Neural progenitor cell (in vitro differentiated cells): ENCODE measurements around the gene SLC22A23.

Experiments
- CTCF ChIP-seq: fragments of 200-600 bp; sonication (generic); IDR thresholded peaks from 2 replicates; pipeline ENCODE4 v1.5.1; 2017; ENCODE audit warnings: antibody characterized with exemption, mild to moderate bottlenecking
- EZH2 ChIP-seq: fragments of 200-600 bp; sonication (generic); IDR thresholded peaks from 2 replicates; pipeline ENCODE4 v1.6.1; 2017; ENCODE audit warnings: antibody characterized with exemption, mild to moderate bottlenecking, moderate library complexity
- EZH2phosphoT487 ChIP-seq: fragments of 200-600 bp; sonication (generic); IDR thresholded peaks from 2 replicates; pipeline ENCODE4 v1.6.1; 2017; ENCODE audit warnings: antibody characterized with exemption

GRCh38 chr6:3370361-3371221 is 86.3 kb downstream of the SLC22A23 start:
- TF ChIP-seq CTCF (no peak), EZH2 (no peak), EZH2phosphoT487 (no peak)
